ENCODE measurements around the gene ABCF3. TPM values are rescaled to one million over a fixed set of nuclear protein-coding genes. Genes with fewer than 3 reads are reported as not detected.
A peak's percentile ranks its signal among the peaks of the same experiment; 100 is the strongest.

Gene ABCF3
- total RNA-seq, 1 experiment from 2014 or later: 63.6 TPM

GRCh38 chr3:184198509-184198908 is 12.5 kb downstream of the ABCF3 start:
- H3K4me1 Mint-ChIP-seq: no peaks in the 10 kb centered on the region
- peak overlapping the region; percentile 33; the same call in 1 of the 2 replicates for H3K27ac Mint-ChIP-seq
- H3K4me3 Mint-ChIP-seq: no peak overlapping the region
- no peak for DNase-seq (ENCODE audit: low spot score)
- POLR2A ChIA-PET: no interaction called here
- peaks cover 10% of the 10 kb centered on the region for H3K36me3 Mint-ChIP-seq
- CTCF ChIA-PET: interaction anchor here (0.6 to 1.3 kb wide), 6 partner anchors 12 to 261 kb away, joined by 3 to 8 read pairs (median 4); no protein-coding TSS in a partner anchor
- ATAC-seq: no peak
- TF ChIP-seq AR (CRISPR knock-in tag; IDR thresholded peaks at IDR 0.05) (no peak), JUN (CRISPR knock-in tag; IDR thresholded peaks at IDR 0.05) (no peak), FOXK1 (CRISPR knock-in tag; IDR thresholded peaks at IDR 0.05) (no peak), ZBTB43 (CRISPR knock-in tag; IDR thresholded peaks at IDR 0.05) (no peak), IRF1 (CRISPR knock-in tag; IDR thresholded peaks at IDR 0.05) (no peak), MLX (CRISPR knock-in tag; IDR thresholded peaks at IDR 0.05) (no peak), JAZF1 (CRISPR knock-in tag; IDR thresholded peaks at IDR 0.05) (no peak), SP1 (CRISPR knock-in tag; conservative IDR thresholded peaks at IDR 0.05) (no peak)
- H3K9me3 Mint-ChIP-seq: no peaks in the 10 kb centered on the region
- H3K27me3 Mint-ChIP-seq (ENCODE audit: low read depth): no peaks in the 10 kb centered on the region

- no peaks in the 10 kb centered on the region for H3K36me3 Mint-ChIP-seq
- ATAC-seq: 0 out of 2 replicates have a peak, but pooled peaks have one; percentile 24
- no peaks in the 10 kb centered on the region for H3K4me1 Mint-ChIP-seq
- CTCF ChIA-PET: interaction anchor here (0.6 kb wide), 1 partner anchor 20 kb away, joined by 4 read pairs; no protein-coding TSS in a partner anchor
- H3K9me3 Mint-ChIP-seq: no peaks in the 10 kb centered on the region
- no peaks in the 10 kb centered on the region for H3K27me3 Mint-ChIP-seq (ENCODE audit: low read depth)
- H3K27ac Mint-ChIP-seq: no peak overlapping the region
- POLR2A ChIA-PET: no interaction called here
- no peak overlapping the region for H3K4me3 Mint-ChIP-seq
- no peak for TF ChIP-seq ESRRA (CRISPR knock-in tag; IDR thresholded peaks at IDR 0.05; ENCODE audit: borderline replicate concordance)
- TF ChIP-seq TCF7 (CRISPR knock-in tag; IDR thresholded peaks at IDR 0.05; ENCODE audit: low read depth): no peak
- no peak for TF ChIP-seq ZNF281 (CRISPR knock-in tag; IDR thresholded peaks at IDR 0.05)
- no peak for TF ChIP-seq NR2C2 (CRISPR knock-in tag; IDR thresholded peaks at IDR 0.05)
- no peak for TF ChIP-seq FOXK1 (CRISPR knock-in tag; IDR thresholded peaks at IDR 0.05)
- no peak for TF ChIP-seq ZNF512 (CRISPR knock-in tag; IDR thresholded peaks at IDR 0.05; ENCODE audit: borderline replicate concordance)
- no peak for TF ChIP-seq ETV6 (CRISPR knock-in tag; IDR thresholded peaks at IDR 0.05)
- no peak for TF ChIP-seq TEAD4 (CRISPR knock-in tag; IDR thresholded peaks at IDR 0.05)
- no peak for DNase-seq (ENCODE audit: low spot score)
Observed at GRCh38 chr3:184200825-184201224, 14.8 kb downstream of the ABCF3 start.

Measured in WTC11 (cell line).